ENCODE data around the gene NFE2L1. TPM values are rescaled to one million over a fixed set of nuclear protein-coding genes. Genes with fewer than 3 reads are reported as not detected.

The NFE2L1 gene
- total and polyA plus RNA-seq, 2 of the 8 experiments (the other 6 are each of a cell fraction or from before 2014, with no cell fraction given) = 140 to 143 TPM

GRCh38 chr17:48003417-48004151 lies 44.6 kb upstream of the NFE2L1 start (continued):
- TF ChIP-seq NRF1 (IDR thresholded peaks at IDR 0.05; ENCODE audit: low read depth, low read length) (no peak), CTBP2 (IDR thresholded peaks at IDR 0.05; ENCODE audit: borderline replicate concordance, insufficient read depth, insufficient read length, low read length) (no peak), JUN (IDR thresholded peaks at IDR 0.05; ENCODE audit: low read depth, low read length) (no peak), ATF2 (IDR thresholded peaks at IDR 0.05; ENCODE audit: low read length) (no peak), POLR2A (IDR thresholded peaks at IDR 0.05; ENCODE audit: control extremely low read depth in 1 of 2, low read depth in 2 of 2, low read length in 2 of 2) (no peak; a peak in 1 of 3 replicates), CHD2 (IDR thresholded peaks at IDR 0.05; ENCODE audit: low read length) (no peak), EGR1 (IDR thresholded peaks at IDR 0.05; ENCODE audit: borderline replicate concordance, low read depth, low read length) (no peak), RAD21 (IDR thresholded peaks at IDR 0.05 in 1 of 2, conservative IDR thresholded peaks at IDR 0.05 in 1 of 2; ENCODE audit: low read depth in 2 of 2, low read length in 2 of 2) (no peak), SIRT6 (IDR thresholded peaks at IDR 0.05; ENCODE audit: low read length) (no peak), FOSL1 (IDR thresholded peaks at IDR 0.05; ENCODE audit: insufficient read depth, low read depth, low read length) (no peak), RNF2 (IDR thresholded peaks at IDR 0.05; ENCODE audit: borderline replicate concordance, low read depth, low read length, missing control alignments, poor library complexity, severe bottlenecking) (no peak)

Measured in H1 (cell line).